Thyroid gland (tissue), 4 donors: ENCODE results near the gene CDC14B.

Experiments used
- CTCF ChIP-seq, 6 experiments: fragments of 200-600 bp in 3 of 6; fragments of 450-650 bp in 3 of 6; sonication (generic) in 3 of 6; IDR thresholded peaks; one replicate each; pipeline ENCODE4 v1.5.1; 2016 to 2019; ENCODE audit warnings: antibody characterized with exemption in 6 of 6, mild to moderate bottlenecking in 2 of 6, inconsistent platforms in 1 of 6, moderate library complexity in 1 of 6
- POLR2A ChIP-seq, 2 donors: fragments of 450-650 bp; IDR thresholded peaks; one replicate each; pipeline ENCODE4 v1.6.1; 2017; ENCODE audit warnings: antibody characterized with exemption in 2 of 2, mild to moderate bottlenecking in 2 of 2, moderate library complexity in 1 of 2

- TF ChIP-seq CTCF (IDR thresholded peaks at IDR 0.05) (no peak), POLR2A (IDR thresholded peaks at IDR 0.05) (no peak)
Measured at GRCh38 chr9:96668868-96669534, 49.4 kb upstream of the CDC14B start.
